HG03066 (cell line): ENCODE measurements around the gene LEAP2.

Experiments used
- ATAC-seq: cut with Tn5 transposase; IDR thresholded peaks from one replicate; pipeline ENCODE4 v1.9.1; 2021; ENCODE audit warnings: low read depth; ENCODE audit not compliant: unreplicated experiment

LEAP2 gene

DNA sequence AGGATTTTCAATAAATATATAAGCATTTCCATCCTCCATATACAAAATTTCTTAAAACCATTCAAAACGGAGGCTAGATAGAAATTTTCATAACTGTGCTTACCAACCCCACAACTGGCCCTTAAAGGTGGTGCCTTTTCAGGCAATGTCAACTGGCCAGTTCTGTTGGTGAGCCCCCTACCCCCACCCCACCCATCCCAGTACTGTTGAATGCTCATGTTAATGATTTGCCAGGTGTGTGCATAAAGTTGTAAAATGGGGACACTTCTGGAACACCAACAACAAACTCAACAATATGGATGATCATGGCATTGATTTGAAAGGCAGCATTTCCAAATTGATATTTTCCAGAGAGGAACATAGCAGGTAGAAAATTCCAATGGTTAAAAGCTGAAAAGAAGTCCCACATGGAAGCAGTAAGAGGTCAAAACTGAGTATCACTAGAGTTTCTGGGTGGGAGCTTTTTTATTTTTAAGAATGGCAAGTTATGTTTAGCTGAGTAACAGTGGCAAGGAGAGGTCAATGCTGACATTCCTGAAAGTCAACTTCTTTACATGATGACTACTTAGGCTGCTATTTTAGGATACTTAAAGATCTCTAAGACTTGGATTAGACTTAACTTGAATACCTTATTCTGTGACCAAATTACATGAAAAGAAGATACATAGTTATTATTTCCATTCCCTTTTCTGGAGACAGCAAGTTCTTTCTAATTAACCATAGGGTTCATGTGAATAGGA lies 2.7 kb downstream of the LEAP2 start:
- no peak for ATAC-seq

DNA sequence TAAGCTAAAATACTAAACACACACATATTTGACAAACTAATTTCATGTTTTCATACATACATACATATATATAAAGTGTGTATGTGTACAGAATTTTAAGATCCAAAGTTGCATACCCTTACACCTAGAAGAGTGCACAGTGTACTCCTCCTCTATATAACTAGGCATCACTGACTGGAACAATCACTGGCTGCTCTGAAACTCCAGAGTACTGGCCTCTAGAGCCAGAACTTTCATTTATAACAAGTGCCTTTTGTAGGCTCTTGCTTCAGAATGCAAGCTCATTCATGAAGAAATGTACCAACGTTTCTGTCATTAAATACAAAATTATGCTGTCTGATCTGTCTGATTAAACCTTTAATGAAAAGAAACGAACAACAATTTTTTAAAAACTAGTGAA lies 4.0 kb downstream of the LEAP2 start:
- ATAC-seq = no peak

DNA sequence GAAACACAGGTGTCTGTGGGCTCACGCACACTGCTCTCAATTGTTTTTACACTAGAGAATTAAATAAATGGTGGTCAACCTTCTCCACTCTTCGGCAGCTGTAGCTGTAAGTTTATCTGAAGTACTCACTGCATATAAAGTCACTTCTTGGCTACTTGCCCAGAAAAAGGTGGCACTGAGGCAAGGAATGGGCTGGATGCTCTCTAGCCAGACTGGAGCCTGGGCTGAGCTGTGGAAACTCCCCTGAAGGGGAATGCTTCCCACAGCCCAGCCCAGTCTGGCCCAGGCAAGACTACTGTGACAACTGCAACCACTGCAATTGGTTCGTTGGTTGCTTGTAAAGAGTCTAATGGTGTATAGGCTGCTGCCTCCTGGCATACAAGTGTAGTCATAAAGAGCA lies 4.5 kb downstream of the LEAP2 start:
- no peak for ATAC-seq

DNA sequence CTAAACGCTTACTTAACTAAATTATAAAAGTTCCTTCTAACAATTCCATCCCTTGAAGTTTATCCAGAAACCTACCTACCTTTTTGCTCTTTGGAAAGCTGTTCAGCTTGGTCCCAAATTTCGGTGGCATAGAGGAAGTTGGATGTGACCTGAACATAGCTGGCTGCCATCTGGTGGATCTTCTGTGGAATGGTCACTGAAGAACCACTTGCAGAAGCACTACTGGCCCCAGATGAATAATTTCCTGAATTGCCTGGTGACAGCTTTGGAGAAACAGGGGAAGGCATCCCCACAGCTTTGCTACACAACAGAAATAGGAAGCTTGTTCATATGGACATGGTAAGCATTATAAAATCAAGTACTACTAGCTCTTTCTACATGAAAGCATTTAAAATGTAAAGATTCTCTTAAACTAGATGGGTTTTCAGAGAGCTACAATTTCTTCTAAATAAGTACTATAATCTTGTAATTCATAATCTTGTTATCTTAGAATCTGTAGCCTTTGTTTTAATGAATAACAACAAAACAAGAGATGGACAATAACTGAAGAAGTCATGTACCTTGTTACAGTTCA lies 9.9 kb downstream of the LEAP2 start:
- ATAC-seq = no peak

DNA sequence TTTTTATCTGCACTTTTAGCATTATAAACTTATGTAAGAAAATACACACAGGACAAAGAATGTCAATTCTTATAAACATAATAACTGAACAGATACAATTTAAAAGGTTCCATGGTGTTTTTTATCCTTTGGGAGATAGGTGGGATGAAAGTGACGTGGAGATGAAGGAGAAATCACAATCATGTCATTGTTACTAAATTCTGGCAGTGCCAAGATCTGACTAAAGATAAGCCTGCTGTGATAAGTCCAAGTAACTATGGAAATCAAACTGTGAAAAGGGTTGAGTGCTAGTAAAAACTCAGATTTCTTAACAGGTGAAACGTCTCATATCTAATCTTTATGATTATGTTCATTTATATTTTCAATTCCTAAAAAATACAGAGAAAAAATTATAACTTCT lies 11.1 kb downstream of the LEAP2 start:
- ATAC-seq = no peak

DNA sequence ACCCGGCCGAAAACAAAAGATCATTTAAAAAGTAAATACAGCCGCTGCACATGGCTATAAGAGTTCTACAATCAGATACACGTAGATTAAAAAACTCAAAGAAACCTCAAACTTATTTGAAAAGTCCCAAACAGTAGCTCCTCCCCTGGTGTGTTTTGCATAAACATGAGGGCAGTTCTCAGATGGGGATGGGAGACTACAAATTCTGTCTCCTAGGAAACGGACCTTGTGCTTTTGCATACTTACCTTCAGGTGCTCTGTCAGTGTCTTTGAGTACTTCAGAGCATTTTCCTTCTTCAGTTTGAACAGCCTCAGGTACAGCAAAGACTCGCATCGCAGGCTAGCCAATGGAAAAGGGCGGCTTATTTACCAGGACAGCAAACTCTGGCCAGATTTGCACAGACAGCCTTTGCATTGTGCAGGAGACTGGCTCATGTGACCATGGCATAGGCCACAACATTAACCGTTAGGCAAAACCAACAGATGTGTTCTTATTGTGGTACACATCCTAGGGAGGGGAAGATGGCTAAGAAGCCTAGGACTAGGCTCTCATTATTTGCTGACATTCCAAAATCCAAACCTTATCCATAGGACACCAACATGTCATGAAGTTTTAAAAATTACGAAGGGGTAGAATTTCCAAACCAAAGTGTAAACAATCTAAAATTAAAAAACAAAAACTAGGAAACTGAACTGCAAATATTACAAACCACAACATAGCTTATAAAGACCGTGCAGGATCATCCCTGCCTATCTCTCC lies 12.8 kb downstream of the LEAP2 start:
- ATAC-seq = no peak

DNA sequence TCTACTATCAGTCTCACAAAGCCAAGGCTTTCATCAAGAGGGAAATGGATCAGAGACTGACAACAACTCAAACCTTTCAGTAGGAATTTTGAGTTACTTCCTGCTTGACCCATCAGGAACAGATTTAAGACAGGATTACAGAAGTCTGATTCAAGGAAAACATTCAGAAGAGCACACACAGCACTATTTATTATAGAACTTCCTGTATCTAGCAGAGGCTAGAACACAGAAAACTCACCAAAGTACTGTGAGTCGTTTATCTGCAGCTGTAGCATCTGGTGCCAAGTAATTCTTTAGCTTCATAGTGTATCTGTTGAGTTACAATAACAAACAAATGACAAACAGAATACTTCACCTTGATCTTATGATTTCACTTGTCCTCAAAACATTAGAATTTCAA lies 13.8 kb downstream of the LEAP2 start:
- ATAC-seq = no peak

DNA sequence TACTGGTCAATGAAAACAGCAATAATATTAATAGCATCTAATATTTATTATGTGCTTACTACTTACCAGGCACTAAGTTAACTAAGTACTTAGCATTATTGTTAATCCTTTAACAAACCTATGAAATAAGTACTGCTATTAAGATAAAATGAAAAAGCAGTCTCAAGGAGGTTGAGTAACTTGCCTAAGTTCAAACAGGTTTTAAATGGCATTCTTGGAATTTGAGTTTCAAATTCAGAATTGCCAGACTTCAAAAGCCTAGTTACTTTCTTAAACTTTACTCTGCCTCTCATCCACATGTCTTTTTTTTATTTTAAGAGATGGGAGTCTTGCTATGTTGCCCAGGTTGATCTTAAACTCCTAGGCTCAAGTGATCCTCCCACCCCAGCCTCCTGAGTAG lies 16.0 kb downstream of the LEAP2 start:
- no peak for ATAC-seq

DNA sequence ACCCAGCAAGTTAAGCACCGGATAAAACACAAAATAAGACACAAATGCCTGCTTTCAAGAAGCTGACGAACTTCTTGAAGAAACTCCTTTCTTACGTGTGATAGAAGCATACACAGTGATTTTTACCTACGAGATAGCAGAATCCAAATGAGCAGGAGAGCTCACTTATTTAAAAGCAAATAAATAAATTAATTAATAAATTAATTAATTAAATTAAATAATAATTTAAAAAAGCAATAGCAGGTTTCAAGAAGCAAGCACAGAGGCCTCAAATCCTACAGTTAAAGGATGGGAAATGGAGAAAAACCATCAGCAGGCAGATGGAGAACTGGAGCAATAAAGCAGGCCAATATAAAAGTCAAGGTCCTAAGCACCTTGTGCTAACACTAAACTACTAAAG lies 17.3 kb downstream of the LEAP2 start:
- ATAC-seq = no peak

DNA sequence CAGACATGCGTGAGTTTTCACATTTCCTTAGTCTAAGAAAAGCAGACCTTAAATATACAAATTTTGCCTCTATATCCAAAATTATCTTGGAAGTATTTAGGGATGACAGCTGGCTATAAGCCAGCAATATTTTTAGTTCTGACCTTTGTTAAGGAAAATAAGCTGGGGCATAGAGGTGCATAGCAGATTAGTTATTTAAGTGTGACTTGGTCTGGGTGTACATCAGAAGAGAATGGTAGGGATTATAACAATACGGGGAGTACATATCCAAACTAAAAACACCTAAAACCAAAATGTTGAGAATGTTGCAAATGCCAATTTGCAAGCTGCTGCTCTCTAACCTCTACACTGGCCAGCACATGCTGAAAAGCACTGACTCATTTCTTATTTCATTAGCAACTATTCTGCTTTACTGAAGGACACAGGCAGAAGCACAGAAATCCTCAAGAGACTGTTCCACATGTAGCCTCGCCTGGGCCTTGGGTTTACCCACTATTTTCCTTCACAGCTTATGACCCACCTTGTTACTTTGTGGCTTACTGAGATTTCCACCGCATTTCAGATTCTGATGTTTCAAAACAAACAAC lies 22.3 kb downstream of the LEAP2 start:
- ATAC-seq = no peak

DNA sequence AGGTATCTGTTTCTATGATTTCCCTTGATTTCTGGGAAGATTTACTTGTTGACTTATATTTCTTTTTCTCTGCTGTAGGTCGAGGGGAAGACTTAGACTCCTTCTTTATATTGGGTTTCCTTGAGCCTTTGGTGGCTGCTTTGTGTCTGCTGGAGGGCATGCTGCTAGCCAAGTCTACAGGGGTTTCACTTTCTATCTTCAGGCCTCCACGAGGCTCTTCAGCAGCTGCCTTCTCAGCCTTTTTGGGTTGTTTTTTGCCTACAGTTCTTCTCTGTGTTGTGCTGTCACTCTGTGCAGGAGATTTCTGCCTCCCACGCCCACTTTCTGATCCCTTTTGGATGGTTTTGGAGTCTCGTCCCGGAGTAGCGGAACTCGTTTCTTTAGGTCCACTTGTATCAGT lies 23.2 kb downstream of the LEAP2 start:
- no peak for ATAC-seq

DNA sequence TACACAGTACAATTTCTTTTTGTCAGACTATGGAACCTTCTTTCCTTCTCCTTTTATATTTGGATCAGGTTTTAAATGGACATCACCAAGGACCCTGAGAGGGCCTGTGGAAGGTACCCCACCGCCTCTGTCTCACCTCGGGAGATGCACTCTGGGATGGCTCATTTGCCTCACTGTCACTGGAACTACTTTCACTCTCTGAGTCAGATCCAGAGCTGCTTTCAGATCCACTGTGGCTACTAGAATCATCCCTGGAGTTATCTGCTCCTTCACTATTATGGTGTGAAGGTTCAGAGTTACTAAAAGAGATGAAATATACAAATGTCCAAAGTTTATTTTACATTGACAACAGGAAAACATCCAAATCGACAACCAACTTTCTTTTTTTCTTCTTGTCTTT lies 24.6 kb downstream of the LEAP2 start:
- ATAC-seq = no peak

DNA sequence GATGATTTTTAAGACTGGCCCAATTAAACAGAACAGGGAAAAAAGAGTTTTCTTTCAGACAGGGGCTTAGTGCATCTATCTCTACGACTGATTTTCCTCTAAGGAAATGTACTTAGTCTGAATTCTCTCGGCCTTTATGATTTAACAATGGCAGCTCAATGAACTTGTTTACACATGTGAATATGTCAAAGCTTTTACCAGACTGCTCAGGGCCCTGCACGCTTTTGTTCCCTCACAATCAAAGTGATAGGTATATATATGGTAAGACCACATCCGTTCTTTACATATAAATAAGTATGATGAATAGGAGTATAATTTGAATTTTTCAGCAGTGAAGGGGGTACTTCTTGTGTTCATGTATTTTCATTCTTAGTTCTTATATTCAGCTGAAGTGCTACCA lies 27.6 kb downstream of the LEAP2 start:
- ATAC-seq = no peak

DNA sequence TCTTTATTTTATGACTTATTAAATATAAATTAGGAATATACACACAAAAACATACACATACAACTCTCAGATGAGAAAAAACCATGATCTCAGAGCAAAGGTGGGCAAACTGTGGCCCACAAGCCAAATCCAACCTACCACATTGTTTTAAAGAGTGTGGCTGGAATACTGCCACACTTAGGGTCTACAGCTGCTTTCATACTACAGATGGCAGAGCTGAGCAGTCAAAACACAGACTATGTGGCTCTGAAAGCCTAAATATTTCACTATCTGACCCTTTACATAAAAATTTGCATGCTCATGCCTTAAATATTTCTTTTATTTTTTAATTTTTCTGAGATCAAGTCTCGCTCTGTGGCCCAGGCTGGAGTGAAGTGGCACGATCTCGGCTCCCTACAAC lies 28.3 kb downstream of the LEAP2 start:
- no peak for ATAC-seq

DNA sequence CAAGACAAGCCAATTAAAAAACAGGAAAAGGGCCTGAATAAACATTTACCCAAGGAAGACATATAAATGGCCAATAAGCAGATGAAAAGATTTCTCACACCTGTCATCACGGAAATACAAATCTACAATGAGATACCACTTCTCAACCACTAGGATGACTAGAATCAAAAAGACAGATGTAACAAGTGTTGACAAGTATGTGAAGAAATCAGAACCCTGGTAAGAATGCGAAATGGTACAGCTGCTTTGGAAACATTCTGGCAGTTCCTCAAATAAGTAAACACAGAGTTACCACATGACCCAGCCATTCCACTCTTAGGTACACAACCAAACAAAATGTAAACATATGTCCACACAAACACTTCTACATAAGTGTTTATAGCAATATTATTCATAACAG lies 32.5 kb downstream of the LEAP2 start:
- no peak for ATAC-seq

DNA sequence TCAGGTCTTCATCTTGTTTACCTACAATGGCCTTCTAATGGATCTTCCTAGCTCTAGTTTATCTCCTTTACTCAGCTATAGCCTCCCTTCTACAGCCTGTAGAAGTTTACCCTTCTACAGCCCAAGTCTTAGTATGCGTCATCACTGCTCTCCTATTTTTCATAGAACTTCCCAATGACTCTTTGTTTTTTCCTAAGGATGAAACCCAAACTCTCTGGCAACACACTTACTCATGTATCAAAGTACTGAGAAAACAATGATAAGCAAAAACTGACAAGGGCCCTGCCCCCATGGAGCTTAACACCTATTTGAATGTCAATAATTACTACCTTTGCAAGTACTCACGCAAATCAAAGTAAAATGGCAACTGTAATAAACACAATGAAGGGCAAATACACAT lies 33.7 kb downstream of the LEAP2 start:
- ATAC-seq = no peak

DNA sequence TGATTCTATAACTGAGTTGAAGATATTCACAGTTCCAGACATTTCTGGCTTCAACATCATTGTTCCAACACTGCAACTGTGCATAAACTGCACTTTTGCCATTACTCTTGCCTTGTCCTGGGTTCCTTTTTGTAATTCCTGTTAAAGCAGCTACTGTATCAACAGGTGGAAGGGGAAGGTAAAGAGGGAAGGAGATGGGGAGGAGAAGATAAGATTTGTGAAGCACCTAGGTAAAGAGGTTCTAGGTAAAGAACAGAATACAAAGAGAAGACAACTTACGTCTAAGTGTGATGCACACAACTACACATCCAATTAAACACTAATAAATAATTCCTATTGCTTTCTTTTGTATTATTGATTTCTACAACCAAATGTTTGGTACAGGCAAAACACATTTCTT lies 36.2 kb downstream of the LEAP2 start:
- ATAC-seq = no peak

DNA sequence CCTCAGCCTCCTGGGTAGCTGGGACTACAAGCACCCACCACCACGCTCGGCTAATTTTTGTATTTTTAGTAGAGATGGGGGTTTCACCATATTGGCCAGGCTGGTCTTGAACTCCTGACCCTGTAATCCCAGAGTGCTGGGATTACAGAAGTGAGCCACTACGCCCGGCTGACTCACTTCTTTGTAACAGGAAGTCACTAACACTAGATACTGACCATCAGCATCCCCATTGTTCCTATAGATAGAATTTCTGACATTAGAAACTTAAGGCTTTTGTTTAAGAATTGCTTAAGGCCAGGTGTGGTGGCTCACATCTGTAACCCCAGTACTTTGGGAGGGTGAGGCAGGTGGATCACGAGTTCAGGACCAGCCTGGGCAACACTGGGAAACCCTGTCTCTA lies 42.2 kb downstream of the LEAP2 start:
- no peak for ATAC-seq

DNA sequence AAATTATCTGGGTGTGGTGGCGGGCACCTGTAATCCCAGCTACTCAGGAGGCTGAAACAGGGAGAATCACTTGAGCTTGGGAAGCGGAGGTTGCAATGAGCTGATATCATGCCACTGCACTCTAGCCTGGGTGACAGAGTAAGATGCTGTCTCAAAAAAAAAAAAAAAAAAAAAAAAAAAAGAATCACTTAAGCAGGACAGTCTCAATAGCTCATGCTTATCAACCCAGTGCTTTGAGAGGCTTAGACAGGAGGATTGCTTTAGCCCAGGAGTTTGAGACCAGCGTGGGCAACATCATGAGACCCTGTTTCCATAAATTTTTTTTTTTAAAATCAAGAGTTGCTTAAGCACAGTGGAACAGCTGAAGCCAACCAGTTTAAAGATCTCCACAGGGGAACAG lies 42.6 kb downstream of the LEAP2 start:
- no peak for ATAC-seq
